Measurements from ENCODE around the gene RNF150.

RNF150 gene

GRCh38 chr4:140924761-140925392 is 208.4 kb downstream of the RNF150 start:
- no peak overlapping the region for H3K4me3 Mint-ChIP-seq
- peaks cover under 1% of the 10 kb centered on the region for H3K9me3 Mint-ChIP-seq
- TF ChIP-seq, protein P1, sequence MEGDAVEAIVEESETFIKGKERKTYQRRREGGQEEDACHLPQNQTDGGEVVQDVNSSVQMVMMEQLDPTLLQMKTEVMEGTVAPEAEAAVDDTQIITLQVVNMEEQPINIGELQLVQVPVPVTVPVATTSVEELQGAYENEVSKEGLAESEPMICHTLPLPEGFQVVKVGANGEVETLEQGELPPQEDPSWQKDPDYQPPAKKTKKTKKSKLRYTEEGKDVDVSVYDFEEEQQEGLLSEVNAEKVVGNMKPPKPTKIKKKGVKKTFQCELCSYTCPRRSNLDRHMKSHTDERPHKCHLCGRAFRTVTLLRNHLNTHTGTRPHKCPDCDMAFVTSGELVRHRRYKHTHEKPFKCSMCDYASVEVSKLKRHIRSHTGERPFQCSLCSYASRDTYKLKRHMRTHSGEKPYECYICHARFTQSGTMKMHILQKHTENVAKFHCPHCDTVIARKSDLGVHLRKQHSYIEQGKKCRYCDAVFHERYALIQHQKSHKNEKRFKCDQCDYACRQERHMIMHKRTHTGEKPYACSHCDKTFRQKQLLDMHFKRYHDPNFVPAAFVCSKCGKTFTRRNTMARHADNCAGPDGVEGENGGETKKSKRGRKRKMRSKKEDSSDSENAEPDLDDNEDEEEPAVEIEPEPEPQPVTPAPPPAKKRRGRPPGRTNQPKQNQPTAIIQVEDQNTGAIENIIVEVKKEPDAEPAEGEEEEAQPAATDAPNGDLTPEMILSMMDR (IDR thresholded peaks at IDR 0.05) = no peak
- no peaks in the 10 kb centered on the region for H3K27me3 Mint-ChIP-seq (ENCODE audit: low read depth, poor library complexity)
- no peak overlapping the region for H3K27ac Mint-ChIP-seq
- no peaks in the 10 kb centered on the region for H3K4me1 Mint-ChIP-seq
- DNase-seq = no peak
- no peaks in the 10 kb centered on the region for H3K36me3 Mint-ChIP-seq (ENCODE audit: low read depth)

DNA sequence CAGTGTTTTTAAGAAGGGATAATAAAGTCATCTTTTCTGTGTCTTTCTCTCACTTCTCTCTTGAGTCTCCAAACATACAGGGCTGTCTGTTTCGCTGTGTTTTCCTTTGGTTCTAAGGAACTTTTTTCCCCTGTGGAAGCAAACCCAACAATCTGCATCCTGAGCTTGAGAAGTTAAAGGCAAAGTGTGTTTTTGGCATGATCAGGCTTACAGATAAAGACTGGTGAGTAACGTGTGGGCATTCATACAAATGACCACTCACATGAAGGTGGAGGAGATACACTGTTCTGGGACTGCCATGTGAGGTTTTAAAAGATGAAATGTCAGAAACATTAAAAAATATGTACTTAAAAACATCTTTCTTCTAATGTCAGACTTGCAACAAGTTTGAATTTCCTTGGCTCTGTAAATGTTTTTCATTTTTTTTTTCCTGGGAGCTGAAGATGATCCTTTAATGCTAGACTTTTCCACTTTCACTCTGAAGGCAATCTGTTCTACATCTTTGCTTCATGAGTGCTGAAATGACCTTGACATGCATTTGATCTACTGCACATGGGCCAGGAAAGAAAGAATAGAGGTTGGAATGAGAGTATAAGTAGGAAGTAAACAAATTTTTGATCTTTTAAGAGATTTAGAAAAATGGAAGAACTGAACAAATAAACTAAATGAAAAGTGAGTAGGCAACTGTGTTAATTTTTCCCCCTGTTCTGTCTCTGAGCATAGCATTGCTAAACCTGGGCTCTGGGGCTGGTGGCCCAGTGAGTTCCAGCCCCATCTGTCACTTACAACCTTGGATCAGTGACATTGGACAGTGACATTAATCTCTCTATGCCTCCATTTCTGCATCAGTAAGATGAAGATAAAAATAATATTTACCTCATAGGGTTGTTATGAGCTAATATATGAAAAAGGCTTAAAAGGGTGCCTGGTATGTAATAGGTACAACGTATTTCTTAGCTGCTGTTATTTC is 226.0 kb downstream of the RNF150 start:
- DNase-seq = no peak
- TF ChIP-seq, protein P1 (IDR thresholded peaks at IDR 0.05) = no peak
- Mint-ChIP-seq H3K36me3 (ENCODE audit: low read depth) (peaks cover 5% of the 10 kb centered on the region), H3K4me3 (no peak overlapping the region), H3K27ac (no peak overlapping the region), H3K9me3 (no peaks in the 10 kb centered on the region), H3K4me1 (peaks cover 4% of the 10 kb centered on the region), H3K27me3 (ENCODE audit: low read depth, poor library complexity) (no peaks in the 10 kb centered on the region)

DNA sequence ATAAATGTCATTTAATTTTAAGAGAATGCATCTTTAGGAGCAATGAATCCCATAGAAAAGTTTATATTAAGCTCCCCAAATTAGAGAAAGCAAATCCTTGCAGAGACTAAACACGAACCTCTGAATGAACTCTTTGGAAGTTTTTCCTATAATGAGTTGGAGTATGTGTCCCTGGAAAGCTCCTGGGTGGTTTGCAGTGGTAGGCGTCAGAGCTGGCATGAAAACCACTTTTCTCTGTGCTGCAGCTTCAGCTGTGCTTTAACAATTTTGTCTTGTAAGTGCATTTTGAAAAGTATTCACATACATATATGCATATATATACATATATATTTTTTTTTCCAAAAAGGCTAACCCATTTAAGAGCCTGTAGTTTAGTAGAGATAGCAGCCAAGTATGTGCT is 228.4 kb downstream of the RNF150 start:
- H3K9me3 Mint-ChIP-seq = no peaks in the 10 kb centered on the region
- DNase-seq = no peak

DNA sequence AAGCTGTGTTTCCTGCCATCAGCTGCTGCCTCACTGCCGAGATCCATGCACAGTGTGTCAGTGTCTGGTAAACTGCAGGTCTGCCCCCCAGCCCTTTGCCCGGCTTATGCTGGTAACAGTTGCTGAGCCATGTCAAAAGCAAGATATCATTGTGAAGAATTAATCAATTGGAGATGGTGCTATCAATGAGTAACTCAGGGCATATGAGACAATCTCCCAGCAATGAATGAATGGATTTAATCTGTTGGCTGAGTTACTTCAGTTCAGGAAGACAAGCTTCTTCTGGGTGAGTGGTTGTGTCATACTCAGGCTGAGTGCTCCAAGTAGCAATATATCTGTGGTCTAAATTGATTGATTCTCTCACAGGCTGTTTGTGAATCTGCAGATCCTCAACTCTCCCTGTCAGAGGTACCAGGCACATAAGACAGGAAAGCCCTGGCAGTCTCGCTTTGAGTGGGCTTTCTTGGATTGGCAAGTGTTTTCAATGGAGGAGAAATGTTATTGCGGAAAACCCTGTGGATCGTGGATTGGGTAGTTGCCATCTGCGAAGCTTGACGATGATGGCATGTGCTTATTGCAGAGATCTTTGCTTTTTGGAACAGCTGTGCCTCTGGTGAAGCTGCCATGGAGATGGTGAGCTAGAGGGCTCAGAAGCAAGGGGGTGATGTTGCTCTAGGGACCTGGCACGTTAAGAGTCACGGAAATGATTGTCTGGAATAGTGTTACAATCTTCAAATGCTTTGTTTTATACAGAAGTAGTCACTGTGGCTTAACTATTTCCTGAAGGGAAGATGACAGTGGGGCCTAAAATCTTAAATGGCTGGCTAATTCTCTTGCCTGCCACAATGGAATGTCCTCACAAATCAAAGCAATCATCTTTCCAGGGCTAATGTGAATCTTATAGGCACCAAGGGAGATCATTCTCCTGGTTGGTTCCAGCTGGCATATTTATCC is 229.5 kb downstream of the RNF150 start:
- peaks cover 3% of the 10 kb centered on the region for H3K27me3 Mint-ChIP-seq (ENCODE audit: low read depth, poor library complexity)
- H3K36me3 Mint-ChIP-seq (ENCODE audit: low read depth) = peaks cover 5% of the 10 kb centered on the region
- H3K4me1 Mint-ChIP-seq = peaks cover 4% of the 10 kb centered on the region
- no peak overlapping the region for H3K27ac Mint-ChIP-seq
- TF ChIP-seq, protein P1 (IDR thresholded peaks at IDR 0.05) = no peak
- no peaks in the 10 kb centered on the region for H3K9me3 Mint-ChIP-seq
- H3K4me3 Mint-ChIP-seq = no peak overlapping the region
- no peak for DNase-seq

More for the DNA sequence above, 228.4 kb downstream of the RNF150 start:
- TF ChIP-seq, protein P1 (IDR thresholded peaks at IDR 0.05) = no peak
- Mint-ChIP-seq H3K36me3 (ENCODE audit: low read depth) (peaks cover 5% of the 10 kb centered on the region), H3K4me1 (peaks cover 4% of the 10 kb centered on the region), H3K4me3 (no peak overlapping the region), H3K27ac (no peak overlapping the region), H3K27me3 (ENCODE audit: low read depth, poor library complexity) (peaks cover under 1% of the 10 kb centered on the region)

DNA sequence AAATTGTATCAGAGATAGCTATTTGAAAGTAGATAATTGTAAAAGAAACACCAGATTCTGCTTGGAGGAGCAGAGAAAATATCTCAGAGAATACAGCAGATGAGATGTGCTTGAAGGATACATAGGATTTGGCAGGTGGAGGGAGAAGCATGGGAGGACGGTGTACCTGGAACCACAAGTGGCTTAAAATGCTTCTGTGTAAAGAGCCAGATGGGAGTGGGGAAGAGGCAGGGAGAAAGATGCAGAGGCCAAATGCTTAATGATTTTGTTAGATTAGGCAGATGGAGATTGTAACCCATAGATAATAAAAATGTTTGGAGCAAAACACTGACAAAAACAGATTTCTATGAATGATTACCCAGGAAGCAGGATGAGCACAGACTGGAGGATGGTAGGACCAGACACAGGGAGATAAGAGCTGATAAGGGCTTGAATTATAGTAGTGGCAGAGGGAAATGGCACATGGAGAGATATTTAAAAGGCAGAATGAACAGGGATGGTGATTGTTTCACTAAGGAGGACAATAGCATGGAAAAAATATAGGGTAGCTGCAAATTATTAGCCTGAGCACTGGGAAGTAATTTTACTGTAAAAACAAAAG is 231.4 kb downstream of the RNF150 start:
- peaks cover 4% of the 10 kb centered on the region for H3K4me1 Mint-ChIP-seq
- H3K27me3 Mint-ChIP-seq (ENCODE audit: low read depth, poor library complexity) = peaks cover 3% of the 10 kb centered on the region
- TF ChIP-seq, protein P1 (IDR thresholded peaks at IDR 0.05) = no peak
- DNase-seq = no peak
- H3K27ac Mint-ChIP-seq = no peak overlapping the region
- no peaks in the 10 kb centered on the region for H3K9me3 Mint-ChIP-seq
- H3K36me3 Mint-ChIP-seq (ENCODE audit: low read depth) = peaks cover 4% of the 10 kb centered on the region
- no peak overlapping the region for H3K4me3 Mint-ChIP-seq
